Gastrocnemius medialis (tissue), 4 donors: ENCODE results near the gene NFATC4.

Experiments used
- CTCF ChIP-seq, 5 experiments: fragments of 450-650 bp in 3 of 5; fragments of 200-600 bp in 2 of 5; sonication (generic) in 2 of 5; IDR thresholded peaks in 4 of 5; conservative IDR thresholded peaks in 1 of 5; 1 replicate in 4 of 5; 2 replicates in 1 of 5; pipeline ENCODE4 v1.5.1; 2016 to 2019; ENCODE audit warnings: antibody characterized with exemption in 5 of 5, mild to moderate bottlenecking in 3 of 5, moderate library complexity in 3 of 5
- POLR2A ChIP-seq, 2 donors: fragments of 450-650 bp; IDR thresholded peaks; one replicate each; pipeline ENCODE4 v1.6.1; 2017; ENCODE audit warnings: antibody characterized with exemption in 2 of 2, mild to moderate bottlenecking in 2 of 2, moderate library complexity in 2 of 2

GRCh38 chr14:24414077-24414476 is 46.1 kb downstream of the NFATC4 start:
- TF ChIP-seq CTCF (IDR thresholded peaks at IDR 0.05 in 4 of 5, conservative IDR thresholded peaks at IDR 0.05 in 1 of 5) (no peak), POLR2A (IDR thresholded peaks at IDR 0.05) (no peak)
